Epithelial cell of proximal tubule (primary cell): ENCODE measurements around the gene MIGA2. TPM values are rescaled to one million over a fixed set of nuclear protein-coding genes. Genes with fewer than 3 reads are reported as not detected.
"Not testable (repeated sequence)": the region's sequence is repeated elsewhere in the genome, so short reads cannot be mapped to it uniquely, and the experiment has no call there.

Source experiments
- DNase-seq: peaks from one replicate; pipeline ENCODE4 v3.0.0-alpha.2; 2011; ENCODE audit warnings: low read depth
- H3K4me3 ChIP-seq: 2 replicates; pipeline ENCODE4 v1.5.1; 2011; ENCODE audit warnings: low read depth, mild to moderate bottlenecking, low read length
- CTCF ChIP-seq: conservative IDR thresholded peaks from 2 replicates; pipeline ENCODE4 v1.5.1; 2012; ENCODE audit warnings: low read depth, mild to moderate bottlenecking, low read length
- total RNA-seq: library from RNA; depleted of rRNA; stranded (reverse); fragments of >200 nt; gene quantifications from 2 replicates; pipeline ENCODE4 v1.2.3, GENCODE V29; 2015

Gene MIGA2
- total RNA-seq, 1 donor from 2014 or later: 18.0 TPM

- peak within 1 kb of the TSS; percentile 93 for H3K4me3 ChIP-seq
- TF ChIP-seq CTCF: no peak
- DNase-seq: peak; percentile 49
These were observed 74.5 kb downstream of the MIGA2 start, which contains the start of the genes CRAT and PTPA for GRCh38 chr9:129110740-129111527. Gene CRAT (minus strand): TSS chr9:129110793. CDS start chr9:129110509, 284 bp downstream. Gene PTPA (plus strand): TSS chr9:129111415. CDS start chr9:129111601, 186 bp downstream.

DNA sequence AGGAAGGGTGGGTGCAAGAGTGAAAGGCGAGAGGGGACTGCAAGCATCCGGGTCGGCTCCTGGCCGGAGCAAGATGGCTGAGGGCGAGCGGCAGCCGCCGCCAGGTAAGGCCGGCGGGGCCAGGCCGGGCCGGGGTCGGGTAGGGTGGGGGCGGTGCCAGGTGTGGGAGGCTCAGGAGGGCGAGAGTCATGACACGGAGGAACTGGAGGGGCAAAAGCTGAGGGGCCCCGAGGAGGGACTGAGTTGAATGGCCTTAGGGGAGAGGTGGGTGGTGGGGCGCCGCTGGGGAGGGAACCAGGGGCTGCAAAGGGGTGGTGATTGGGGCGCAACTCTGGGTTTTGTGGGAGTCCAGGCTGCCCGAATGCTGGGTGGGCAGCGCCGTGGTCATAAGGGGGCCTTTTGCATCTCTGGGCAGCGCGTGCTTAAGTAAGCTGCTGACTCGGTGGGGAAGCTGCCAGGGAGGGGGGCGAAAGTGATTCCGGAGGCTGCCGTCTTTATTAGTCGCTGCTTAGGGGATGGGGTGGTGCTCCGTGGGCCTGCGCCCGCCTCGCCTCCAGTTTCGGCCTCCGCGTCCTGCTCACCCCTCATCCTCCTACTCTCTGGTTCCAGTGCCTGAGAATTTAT lies 75.2 kb downstream of the MIGA2 start:
- DNase-seq: no peak
- H3K4me3 ChIP-seq: peak overlapping the region; percentile 93
- TF ChIP-seq CTCF: no peak

- H3K4me3 ChIP-seq: peak overlapping the region; percentile 93
- DNase-seq: not testable (repeated sequence)
These were observed 76.1 kb downstream of the MIGA2 start for GRCh38 chr9:129112526-129112925.

DNA sequence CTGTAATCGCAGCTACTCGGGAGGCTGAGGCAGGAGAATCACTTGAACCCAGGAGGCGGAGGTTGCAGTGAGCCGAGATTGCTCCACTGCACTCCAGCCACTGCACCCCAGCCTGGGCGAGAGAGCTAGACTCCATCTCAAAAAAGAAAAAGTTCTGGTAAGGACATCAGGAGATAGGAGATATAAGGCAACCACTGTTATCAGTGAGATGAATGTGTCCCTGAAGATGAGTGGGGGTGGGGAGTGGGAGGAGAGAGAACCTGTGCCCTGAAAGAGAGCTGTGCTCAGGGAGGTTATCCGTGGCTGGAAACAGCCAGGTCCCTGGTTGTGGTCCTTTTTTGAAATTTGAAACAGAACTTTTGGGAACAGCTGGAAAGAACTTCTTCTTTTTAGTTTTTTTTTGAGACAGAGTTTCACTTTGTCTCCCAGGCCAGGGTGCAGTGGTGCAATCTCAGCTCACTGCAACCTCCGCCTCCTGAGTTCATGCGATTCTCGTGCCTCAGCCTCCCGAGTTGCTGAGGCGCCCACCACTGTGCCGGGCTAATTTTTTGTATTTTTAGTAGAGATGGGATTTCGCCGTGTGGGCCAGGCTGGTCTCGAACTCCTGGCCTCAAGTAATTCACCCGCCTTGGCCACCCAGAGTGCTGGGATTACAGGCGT lies 77.3 kb downstream of the MIGA2 start:
- no peak overlapping the region for H3K4me3 ChIP-seq
- TF ChIP-seq CTCF: no peak
- DNase-seq: no peak

- H3K4me3 ChIP-seq: no peak overlapping the region
- no peak for TF ChIP-seq CTCF
- no peak for DNase-seq
These were observed 82.4 kb downstream of the MIGA2 start for GRCh38 chr9:129118799-129119198.

DNA sequence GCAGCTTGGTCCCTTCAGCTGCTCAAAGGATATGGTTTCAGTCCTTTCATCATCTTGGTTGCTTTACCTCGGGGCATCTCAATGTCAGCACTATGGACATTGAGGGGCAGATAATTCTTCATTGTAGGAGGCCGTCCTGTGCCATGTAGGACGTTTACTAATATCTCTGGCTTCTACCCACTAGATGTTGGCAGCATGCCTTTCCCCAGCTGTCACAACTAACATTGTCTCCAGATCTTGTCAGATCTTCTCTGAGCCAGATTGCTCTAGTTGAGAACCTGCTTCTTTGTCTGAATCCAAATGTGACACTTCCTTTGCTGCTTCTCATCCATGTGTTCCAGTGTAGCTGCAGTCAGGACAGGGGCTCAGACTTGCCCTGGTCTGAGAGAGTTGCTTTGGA lies 85.1 kb downstream of the MIGA2 start:
- DNase-seq: no peak
- H3K4me3 ChIP-seq: no peak overlapping the region
- no peak for TF ChIP-seq CTCF

Other genes with a start within 250 kb of the MIGA2 start
- gene TBC1D13, start 249.4 kb upstream of the MIGA2 start, total RNA-seq: 11.3 and 27.1 TPM in 2 replicates
- gene ENDOG, start 218.1 kb upstream of the MIGA2 start, total RNA-seq: 57.6 and 61.8 TPM in 2 replicates
- gene SPOUT1, start 206.8 kb upstream of the MIGA2 start, total RNA-seq: 30.2 and 30.7 TPM in 2 replicates
- gene KYAT1, start 154.7 kb upstream of the MIGA2 start, total RNA-seq: 18.9 and 21.0 TPM in 2 replicates
- 98.2 and 104 TPM in 2 replicates for gene LRRC8A, start 154.5 kb upstream of the MIGA2 start, total RNA-seq
- gene PHYHD1, start 115.6 kb upstream of the MIGA2 start, total RNA-seq: 21.2 and 22.5 TPM in 2 replicates
- 12.7 and 26.1 TPM in 2 replicates for gene DOLK, start 89.0 kb upstream of the MIGA2 start, total RNA-seq
- gene NUP188, start 88.9 kb upstream of the MIGA2 start, total RNA-seq: 37.6 and 67.3 TPM in 2 replicates
- 90.1 and 97.5 TPM in 2 replicates for gene SH3GLB2, start 8.3 kb upstream of the MIGA2 start, total RNA-seq
- 12.7 and 23.1 TPM in 2 replicates for gene DOLPP1, start 44.5 kb downstream of the MIGA2 start, total RNA-seq
- gene CRAT, start 74.2 kb downstream of the MIGA2 start, total RNA-seq: 27.5 TPM in 2 replicates
- 184 and 220 TPM in 2 replicates for gene PTPA, start 74.8 kb downstream of the MIGA2 start, total RNA-seq
- 43.2 and 50.8 TPM in 2 replicates for gene IER5L, start 141.6 kb downstream of the MIGA2 start, total RNA-seq